CD14-positive monocyte (primary cell): ENCODE measurements around the gene GREM1. TPM values are rescaled to one million over a fixed set of nuclear protein-coding genes. Genes with fewer than 3 reads are reported as not detected.
A peak's percentile ranks its signal among the peaks of the same experiment; 100 is the strongest.

Source experiments
- DNase-seq, 3 donors: peaks; one replicate each; pipeline ENCODE4 v3.0.0-alpha.2; 2011 to 2022
- H2AFZ ChIP-seq: 2 replicates; pipeline ENCODE4 v1.6.0; 2012; ENCODE audit warnings: mild to moderate bottlenecking, low read depth, low read length, inconsistent platforms; ENCODE audit not compliant: insufficient read depth, poor library complexity, severe bottlenecking
- H3K27ac ChIP-seq, 2 donors: 1 replicate in 1 of 2; 2 replicates in 1 of 2; pipeline ENCODE4 v1.5.1; 2012 to 2013; ENCODE audit warnings: low read length in 2 of 2, control low read depth in 1 of 2, inconsistent platforms in 1 of 2, low read depth in 1 of 2, mild to moderate bottlenecking in 1 of 2
- H3K27me3 ChIP-seq, 2 donors: one replicate each; pipeline versions ENCODE4 v1.6.0 to v1.6.1; 2011 to 2013; ENCODE audit warnings: low read length in 2 of 2; ENCODE audit not compliant: control insufficient read depth in 2 of 2, insufficient read depth in 2 of 2
- H3K36me3 ChIP-seq, 2 donors: replicated peaks in 1 of 2; 1 replicate in 1 of 2; 2 replicates in 1 of 2; pipeline versions ENCODE4 v1.5.1 to v1.6.1; 2012 to 2013; ENCODE audit warnings: low read length in 2 of 2, control low read depth in 1 of 2, inconsistent platforms in 1 of 2, mild to moderate bottlenecking in 1 of 2; ENCODE audit not compliant: insufficient read depth in 2 of 2, control insufficient read depth in 1 of 2
- H3K4me1 ChIP-seq, 2 donors: 1 replicate in 1 of 2; 2 replicates in 1 of 2; pipeline versions ENCODE4 v1.5.1 to v1.6.1; 2012 to 2013; ENCODE audit warnings: low read length in 2 of 2, control low read depth in 1 of 2, inconsistent platforms in 1 of 2, mild to moderate bottlenecking in 1 of 2, moderate library complexity in 1 of 2; ENCODE audit not compliant: insufficient read depth in 2 of 2, control insufficient read depth in 1 of 2
- H3K4me2 ChIP-seq: replicated peaks from 2 replicates; pipeline ENCODE3; 2012; ENCODE audit warnings: low read length, moderate library complexity, mild to moderate bottlenecking; ENCODE audit not compliant: poor library complexity, severe bottlenecking; ENCODE audit errors: extremely low read depth
- H3K4me3 ChIP-seq, 3 experiments: fragments of 200-600 bp in 1 of 3; sonication (generic) in 1 of 3; replicated peaks in 1 of 3; 1 replicate in 2 of 3; 2 replicates in 1 of 3; pipeline ENCODE4 v1.5.1; 2011 to 2013; ENCODE audit warnings: low read length in 3 of 3, mild to moderate bottlenecking in 3 of 3, control low read depth in 2 of 3, low read depth in 2 of 3, inconsistent platforms in 1 of 3, moderate library complexity in 1 of 3
- H3K79me2 ChIP-seq: 2 replicates; pipeline ENCODE4 v1.6.0; 2012; ENCODE audit warnings: mild to moderate bottlenecking, control low read depth, inconsistent platforms, low read length, moderate library complexity; ENCODE audit not compliant: insufficient read depth
- H3K9ac ChIP-seq: 2 replicates; pipeline ENCODE4 v1.6.0; 2017; ENCODE audit warnings: low read length, mild to moderate bottlenecking; ENCODE audit not compliant: insufficient read depth, poor library complexity, severe bottlenecking
- H3K9me3 ChIP-seq, 2 donors: replicated peaks in 1 of 2; 1 replicate in 1 of 2; 2 replicates in 1 of 2; pipeline versions ENCODE4 v1.5.1 to v1.6.1; 2012 to 2013; ENCODE audit warnings: low read length in 2 of 2, control low read depth in 1 of 2; ENCODE audit not compliant: control insufficient read depth in 1 of 2, insufficient read depth in 1 of 2
- H4K20me1 ChIP-seq: 2 replicates; pipeline ENCODE4 v1.6.0; 2012; ENCODE audit warnings: mild to moderate bottlenecking, low read length, control low read depth, moderate library complexity; ENCODE audit not compliant: insufficient read depth
- H3K27ac Mint-ChIP-seq, 7 donors: one replicate each; pipeline ENCODE4 v1.8.0; 2020; ENCODE audit warnings: mild to moderate bottlenecking in 7 of 7, mixed read lengths in 7 of 7, moderate library complexity in 6 of 7, inconsistent platforms in 2 of 7
- H3K27me3 Mint-ChIP-seq, 3 donors: one replicate each; pipeline ENCODE4 v1.8.0; 2021 to 2022; ENCODE audit warnings: low read depth in 3 of 3, mild to moderate bottlenecking in 3 of 3, mixed read lengths in 3 of 3, moderate library complexity in 3 of 3, inconsistent platforms in 1 of 3
- H3K36me3 Mint-ChIP-seq, 2 donors: one replicate each; pipeline ENCODE4 v1.8.0; 2020; ENCODE audit warnings: mixed read lengths in 2 of 2, inconsistent platforms in 1 of 2, mild to moderate bottlenecking in 1 of 2
- H3K4me1 Mint-ChIP-seq: one replicate; pipeline ENCODE4 v1.8.0; 2020; ENCODE audit warnings: mild to moderate bottlenecking, mixed read lengths
- H3K4me3 Mint-ChIP-seq, 2 donors: one replicate each; pipeline ENCODE4 v1.8.0; 2020; ENCODE audit warnings: mild to moderate bottlenecking in 2 of 2, mixed read lengths in 2 of 2, moderate library complexity in 1 of 2
- H3K9me3 Mint-ChIP-seq, 7 donors: one replicate each; pipeline ENCODE4 v1.8.0; 2020 to 2022; ENCODE audit warnings: mixed read lengths in 7 of 7, mild to moderate bottlenecking in 6 of 7, moderate library complexity in 6 of 7, inconsistent platforms in 2 of 7
- CTCF ChIP-seq: fragments of 200-600 bp; IDR thresholded peaks from one replicate; pipeline ENCODE4 v1.8.0; 2022; ENCODE audit warnings: antibody characterized with exemption, mild to moderate bottlenecking
- WGBS: methylation state at CpG from one replicate; pipeline ENCODE4 v1.1.5; 2013; ENCODE audit warnings: missing lambda C conversion rate; ENCODE audit not compliant: insufficient coverage; 5-methylcytosine and 5-hydroxymethylcytosine counted together
- intact Hi-C, 2 donors: fragments of 100-400 bp; cut with micrococcal nuclease; formaldehyde crosslinking; loops; one replicate each; pipeline versions ENCODE4 v1.15.0 to v1.15.1; 2023
- polyA plus RNA-seq, 3 donors: library from polyadenylated mRNA; depleted of rRNA in 1 of 3; unstranded in 2 of 3; stranded (reverse) in 1 of 3; fragments of 300-500 nt in 2 of 3; fragments of >200 nt in 1 of 3; fragmentation: Illumina TruSeq in 2 of 3; gene quantifications; 1 replicate in 2 of 3; 2 replicates in 1 of 3; pipeline ENCODE4 v1.2.3, GENCODE V29; 2012 to 2021

The GREM1 gene
- polyA plus RNA-seq, 3 donors, result not detected

- H3K27ac ChIP-seq, result no peak overlapping the region
- TF ChIP-seq CTCF, result no peak
- WGBS, result no CpG with 5 or more reads among the region's 3 CpGs
- H3K79me2 ChIP-seq, result no peaks in the 10 kb centered on the region
- H3K36me3 Mint-ChIP-seq, result no peaks in the 10 kb centered on the region
- H3K27ac Mint-ChIP-seq, result no peak overlapping the region
- peaks cover 2 to 21% of the 10 kb centered on the region in 2 donors for H3K4me1 ChIP-seq
- no peak for DNase-seq
- no peak overlapping the region for H3K4me3 ChIP-seq
- H4K20me1 ChIP-seq, result no peaks in the 10 kb centered on the region
- H3K4me2 ChIP-seq, result no peak overlapping the region
- H3K4me3 Mint-ChIP-seq, result no peak overlapping the region
- H3K9me3 ChIP-seq, result no peaks in the 10 kb centered on the region
- no peak overlapping the region for H3K9ac ChIP-seq
- H2AFZ ChIP-seq, result no peak overlapping the region
- intact Hi-C loops, result loop anchor here in 1 of 2 donors (10.0 kb wide), 1 partner anchor 57 kb away; the partner anchor contains the start of gene SCG5
- H3K27me3 ChIP-seq, result no peaks in the 10 kb centered on the region
- H3K36me3 ChIP-seq, result no peaks in the 10 kb centered on the region
- H3K9me3 Mint-ChIP-seq, result peaks cover 0 to 2% (median 0%) of the 10 kb centered on the region in 7 donors
- peaks cover 0 to 2% (median 0%) of the 10 kb centered on the region in 3 donors for H3K27me3 Mint-ChIP-seq
- peaks cover 16% of the 10 kb centered on the region for H3K4me1 Mint-ChIP-seq
Observed at GRCh38 chr15:32701863-32702262, 15.9 kb upstream of the GREM1 start.

- H3K4me2 ChIP-seq, result no peak overlapping the region
Observed at GRCh38 chr15:32704395-32704981, 13.3 kb upstream of the GREM1 start.

More at GRCh38 chr15:32704395-32704981, 13.3 kb upstream of the GREM1 start:
- no peak for TF ChIP-seq CTCF
- Histone ChIP-seq H2AFZ (no peak overlapping the region), H3K9me3 (no peaks in the 10 kb centered on the region), H4K20me1 (no peaks in the 10 kb centered on the region), H3K4me3 (no peak overlapping the region), H3K9ac (no peak overlapping the region), H3K36me3 (no peaks in the 10 kb centered on the region), H3K79me2 (no peaks in the 10 kb centered on the region), H3K27me3 (peaks cover 0 to 2% of the 10 kb centered on the region in 2 donors), H3K27ac (no peak overlapping the region), H3K4me1 (peaks cover 7 to 36% of the 10 kb centered on the region in 2 donors)
- Mint-ChIP-seq H3K27ac (no peak overlapping the region), H3K36me3 (no peaks in the 10 kb centered on the region), H3K9me3 (peaks cover 0 to 4% (median 0%) of the 10 kb centered on the region in 7 donors), H3K4me1 (peaks cover 30% of the 10 kb centered on the region), H3K27me3 (peaks cover 3 to 11% (median 9%) of the 10 kb centered on the region in 3 donors), H3K4me3 (peak overlapping the region in 1 of 2 donors; percentile 26)
- intact Hi-C loops, result loop anchor here in 1 of 2 donors (10.0 kb wide), 1 partner anchor 60 kb away; the partner anchor contains the start of gene SCG5
- WGBS, result 100% methylated on average over 3 of the region's 8 CpGs
- DNase-seq, result no peak
